HG03342 (cell line): ENCODE data around the gene MARCO.
"Not testable (repeated sequence)": the region's sequence is repeated elsewhere in the genome, so short reads cannot be mapped to it uniquely, and the experiment has no call there.

Experiments
- ATAC-seq: cut with Tn5 transposase; IDR thresholded peaks from one replicate; pipeline ENCODE4 v1.9.1; 2021; ENCODE audit warnings: mild to moderate bottlenecking, moderate library complexity; ENCODE audit not compliant: unreplicated experiment

The MARCO gene

DNA sequence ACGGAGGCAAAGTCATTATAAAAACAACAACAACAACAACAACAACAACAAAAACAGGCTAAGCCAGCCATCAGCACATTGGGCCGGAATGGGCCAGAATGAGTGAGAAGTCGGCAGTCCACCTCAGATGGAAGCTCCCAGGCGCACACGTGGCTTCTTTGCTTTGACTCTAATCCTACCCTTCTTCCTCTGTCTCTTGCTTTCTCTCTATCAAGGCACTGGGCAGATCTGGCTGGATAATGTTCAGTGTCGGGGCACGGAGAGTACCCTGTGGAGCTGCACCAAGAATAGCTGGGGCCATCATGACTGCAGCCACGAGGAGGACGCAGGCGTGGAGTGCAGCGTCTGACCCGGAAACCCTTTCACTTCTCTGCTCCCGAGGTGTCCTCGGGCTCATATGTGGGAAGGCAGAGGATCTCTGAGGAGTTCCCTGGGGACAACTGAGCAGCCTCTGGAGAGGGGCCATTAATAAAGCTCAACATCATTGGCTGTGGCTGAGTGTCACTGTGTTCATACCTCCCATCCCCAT is 52.2 kb downstream of the MARCO start:
- ATAC-seq, result no peak

GRCh38 chr2:118994778-118995177 is 52.8 kb downstream of the MARCO start:
- ATAC-seq, result no peak

GRCh38 chr2:119003856-119004255 is 61.9 kb downstream of the MARCO start:
- ATAC-seq, result not testable (repeated sequence)

DNA sequence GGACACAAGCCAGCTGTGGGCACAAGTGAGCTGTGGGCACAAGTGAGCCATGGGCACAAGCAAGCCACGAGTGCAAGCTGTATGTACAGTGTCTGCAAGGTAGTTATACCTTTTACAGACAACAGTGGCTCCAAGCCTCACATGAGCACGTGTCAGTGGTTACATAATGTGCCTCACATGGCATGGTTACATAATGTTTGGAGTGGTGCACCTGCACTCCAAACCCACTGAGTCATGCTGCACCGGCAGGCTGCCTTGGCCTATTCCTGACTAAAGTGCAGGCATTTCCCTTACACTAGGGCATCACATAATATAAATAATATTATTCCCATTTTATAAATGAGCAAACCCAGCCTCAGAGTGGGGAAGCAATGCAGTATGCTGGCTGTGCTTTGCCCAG is 62.6 kb downstream of the MARCO start:
- ATAC-seq, result no peak

- ATAC-seq, result no peak
Observed at GRCh38 chr2:119005051-119005450, 63.1 kb downstream of the MARCO start.

- no peak for ATAC-seq
Observed at GRCh38 chr2:119005555-119005954, 63.6 kb downstream of the MARCO start.

DNA sequence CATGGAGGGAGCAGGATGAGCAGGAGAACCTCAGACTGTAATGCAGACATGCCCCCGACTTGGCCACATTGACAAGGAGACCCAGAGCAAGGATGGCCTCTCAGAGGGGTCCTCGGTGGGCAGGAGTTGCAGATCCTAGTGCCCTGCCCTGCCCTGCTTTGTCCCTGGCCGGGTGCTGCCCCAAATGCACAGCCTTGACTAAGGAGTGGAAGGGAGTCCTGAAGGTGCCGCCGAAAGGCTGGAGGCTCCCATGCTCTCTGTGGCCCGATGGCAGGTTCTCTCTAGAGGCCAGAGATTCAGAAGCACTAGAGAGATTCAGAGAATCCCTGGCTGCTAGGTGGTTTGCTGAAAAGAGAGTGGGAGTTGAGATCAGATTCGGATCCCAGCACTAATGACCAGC is 64.4 kb downstream of the MARCO start:
- no peak for ATAC-seq

DNA sequence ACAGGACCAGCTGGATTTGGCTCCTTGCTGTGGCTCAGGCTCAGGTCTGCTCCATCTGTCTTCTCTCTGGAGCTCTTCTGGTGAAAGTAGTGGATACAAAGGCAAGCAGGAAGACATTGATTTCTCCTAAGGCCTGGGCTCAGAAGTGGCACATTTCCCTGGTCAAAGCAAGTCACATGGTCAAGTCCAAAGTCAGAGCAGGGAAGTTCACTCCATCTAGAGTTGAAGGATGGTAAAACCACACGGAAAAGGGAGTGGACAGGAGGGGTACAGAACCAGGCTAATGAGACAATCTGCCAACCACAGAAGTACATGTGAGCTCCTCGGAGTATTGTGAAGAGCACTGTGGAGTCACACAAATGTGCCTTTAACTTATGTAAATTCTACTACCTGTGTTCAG is 66.1 kb downstream of the MARCO start:
- ATAC-seq, result no peak

GRCh38 chr2:119009110-119009509 is 67.1 kb downstream of the MARCO start:
- no peak for ATAC-seq

- no peak for ATAC-seq
Observed at GRCh38 chr2:119010336-119010735, 68.3 kb downstream of the MARCO start.

- peak; percentile 57 for ATAC-seq
Observed at GRCh38 chr2:119011162-119011909, 69.3 kb downstream of the MARCO start.

DNA sequence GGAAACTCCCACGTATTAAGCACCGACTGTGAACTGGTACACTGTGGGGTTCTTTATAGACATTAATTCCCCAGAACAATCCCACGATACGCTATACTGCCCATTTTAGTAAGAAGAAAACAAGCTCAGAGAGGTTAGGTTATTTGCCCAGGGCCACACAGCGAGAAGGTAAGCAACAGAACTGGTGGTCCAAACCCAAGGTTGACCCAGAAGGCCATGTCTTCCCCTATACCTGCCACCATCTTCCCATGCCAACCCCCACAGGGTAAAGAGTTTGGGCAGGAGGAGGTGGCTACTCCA is 69.9 kb downstream of the MARCO start:
- ATAC-seq, result no peak

GRCh38 chr2:119012345-119013301 is 70.6 kb downstream of the MARCO start:
- no peak for ATAC-seq

DNA sequence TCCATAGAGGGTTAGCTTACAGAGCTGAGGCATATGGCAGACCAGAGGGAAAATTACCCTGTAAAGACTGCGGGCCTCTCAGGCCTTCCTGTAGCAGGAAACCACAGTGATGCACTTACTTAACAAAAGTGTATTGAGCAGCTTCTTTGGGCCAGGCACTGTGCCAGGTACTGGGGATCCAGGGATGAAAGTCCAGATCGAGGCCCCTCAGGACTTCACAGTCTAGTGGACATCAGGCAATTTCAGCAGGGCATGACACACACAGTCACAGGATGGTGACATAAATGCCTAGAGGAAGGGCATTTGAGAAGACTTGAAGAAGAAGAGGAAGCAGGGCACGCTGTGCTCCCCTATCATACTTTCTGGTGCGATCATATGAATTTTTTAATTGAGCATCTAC is 71.7 kb downstream of the MARCO start:
- no peak for ATAC-seq

- ATAC-seq, result no peak
Observed at GRCh38 chr2:119015845-119016244, 73.9 kb downstream of the MARCO start.

- no peak for ATAC-seq
Observed at GRCh38 chr2:119019521-119019920, 77.5 kb downstream of the MARCO start.

DNA sequence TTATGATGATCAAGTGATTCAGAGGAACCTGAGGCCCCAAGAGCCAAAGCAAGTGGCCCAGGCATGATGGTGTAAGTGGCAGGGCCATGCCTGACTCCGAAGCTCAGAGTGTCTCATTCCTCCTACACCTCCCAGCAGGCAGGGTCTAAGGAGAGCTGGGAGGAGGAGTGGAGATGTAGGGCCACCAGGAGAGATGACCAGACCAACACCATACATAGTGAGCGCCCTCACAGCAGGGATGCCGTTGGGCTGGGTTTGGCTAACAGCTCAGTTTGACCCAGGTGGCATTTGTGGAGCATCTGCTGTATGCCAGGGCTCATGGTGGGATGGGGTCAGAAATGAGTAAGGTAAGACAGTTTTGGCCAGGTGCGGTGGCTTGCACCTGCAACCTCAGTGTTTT is 80.7 kb downstream of the MARCO start:
- ATAC-seq, result no peak

DNA sequence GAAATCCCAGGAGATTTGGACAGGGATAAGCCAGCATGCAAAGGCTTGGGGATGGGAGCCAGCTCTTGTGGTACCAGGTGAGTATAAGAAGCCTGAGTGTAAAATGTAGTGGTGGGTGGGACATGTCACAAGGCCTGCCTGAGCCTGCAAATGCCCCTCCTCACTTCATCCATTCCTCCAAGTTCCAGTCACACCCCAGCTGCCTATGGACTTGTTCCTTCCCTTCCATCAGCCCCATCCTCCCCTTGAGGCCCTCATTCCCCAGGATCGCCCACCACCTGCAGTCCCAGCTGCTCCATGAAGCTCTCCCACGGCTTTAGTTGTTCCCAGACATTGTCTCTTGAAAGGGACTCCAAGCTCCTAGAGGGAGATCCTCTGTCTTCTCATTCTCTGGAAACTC is 81.5 kb downstream of the MARCO start:
- no peak for ATAC-seq

- no peak for ATAC-seq
Observed at GRCh38 chr2:119024152-119024551, 82.2 kb downstream of the MARCO start.

- no peak for ATAC-seq
Observed at GRCh38 chr2:119024568-119024967, 82.6 kb downstream of the MARCO start.

DNA sequence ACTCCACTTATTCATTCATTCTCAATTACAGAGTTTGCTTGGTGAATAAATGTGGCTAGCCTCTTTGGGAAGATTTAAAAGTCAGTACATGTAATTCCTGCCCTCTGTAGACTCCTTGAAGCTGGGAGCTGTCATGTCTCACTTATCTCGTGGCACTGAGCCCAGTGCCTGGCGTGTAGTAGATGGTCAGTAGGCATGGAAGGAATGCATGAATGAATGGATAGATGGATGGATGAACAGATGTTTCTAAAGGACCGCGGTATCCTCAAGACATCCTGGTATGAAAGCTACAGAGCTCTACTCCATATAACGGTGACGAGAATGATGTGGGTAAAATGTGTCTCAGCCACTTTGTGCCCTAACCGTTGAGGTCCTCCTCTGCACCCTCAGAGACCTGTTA is 83.0 kb downstream of the MARCO start:
- no peak for ATAC-seq

DNA sequence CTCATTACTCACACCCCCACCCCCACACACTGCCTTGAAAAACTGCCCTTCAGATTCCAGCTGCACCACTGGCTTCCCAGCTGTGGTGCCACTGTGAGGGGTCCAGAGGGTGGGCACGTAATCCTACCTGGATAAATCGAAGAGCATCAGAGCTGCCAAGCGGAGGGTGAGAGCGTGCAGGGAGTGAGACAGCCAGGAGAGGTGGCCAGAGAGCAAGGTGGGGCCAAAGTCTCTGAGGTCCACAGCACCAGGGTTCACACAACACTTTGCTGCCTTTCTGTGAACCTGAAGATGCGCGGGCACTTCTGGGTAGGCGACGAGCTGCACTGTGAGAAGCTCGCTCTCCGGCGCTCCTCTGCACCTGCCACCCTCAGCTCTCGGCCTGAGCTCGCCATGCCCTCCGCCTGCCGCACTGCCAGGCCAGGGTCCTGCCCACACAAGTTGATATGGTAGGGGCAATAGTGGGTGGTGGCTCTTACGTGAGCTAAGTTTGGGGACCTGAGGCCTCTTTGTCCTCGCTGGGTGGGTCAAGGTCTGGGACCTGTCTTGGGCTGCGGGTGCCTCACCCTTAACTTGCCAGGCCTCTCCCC is 83.9 kb downstream of the MARCO start:
- no peak for ATAC-seq
